ENCODE results near the gene TOMM5.

TOMM5 gene

DNA sequence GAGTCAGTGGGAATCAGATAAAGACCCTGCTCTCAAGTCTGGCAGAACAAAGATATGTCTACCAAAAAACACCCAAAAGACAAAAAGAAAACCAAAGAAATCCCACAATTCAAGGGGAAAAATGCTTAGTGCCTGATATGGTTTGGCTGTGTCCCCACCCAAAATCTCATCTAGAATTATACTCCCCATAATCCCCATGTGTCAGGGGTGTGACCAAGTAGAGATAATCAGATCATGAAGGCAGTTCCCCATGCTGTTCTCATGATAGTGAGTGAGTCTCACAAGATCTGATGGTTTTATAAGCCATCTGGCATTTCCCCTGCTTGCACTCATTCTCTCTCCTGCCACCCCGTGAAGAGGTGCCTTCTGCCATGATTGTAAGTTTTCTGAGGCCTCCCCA lies 29.6 kb downstream of the TOMM5 start:
- no peak overlapping the region for H3K9ac ChIP-seq (ENCODE audit: low read length in 2 of 2)
- peaks cover 2% of the 10 kb centered on the region for H3K4me1 ChIP-seq (ENCODE audit: control insufficient read depth, insufficient read depth, low read length)

DNA sequence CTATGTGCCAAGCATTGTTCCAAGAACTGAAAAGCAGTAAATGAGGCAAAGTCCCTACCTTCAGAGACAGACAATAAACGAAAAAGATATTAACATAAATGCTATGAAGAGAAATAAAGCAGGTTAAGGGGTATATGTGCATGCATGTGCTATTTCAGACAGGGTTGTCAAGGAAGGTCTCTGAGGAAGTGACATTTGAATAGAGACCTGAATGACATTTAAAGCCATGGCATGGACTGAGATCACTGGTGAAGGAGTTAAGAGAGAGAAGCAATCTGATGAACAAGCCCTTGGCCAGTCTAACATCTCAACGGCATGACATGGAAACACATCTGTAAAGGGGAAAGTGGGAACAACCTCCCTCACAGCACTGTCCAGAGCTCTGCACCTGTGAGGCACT lies 30.7 kb downstream of the TOMM5 start:
- Histone ChIP-seq H3K36me3 (ENCODE audit: control insufficient read depth in 2 of 2, insufficient read depth in 2 of 2, low read length in 2 of 2) (peaks cover 0 to 3% of the 10 kb centered on the region in 2 donors), H3K4me1 (ENCODE audit: control insufficient read depth, insufficient read depth, low read length) (peaks cover 2% of the 10 kb centered on the region), H3K9ac (ENCODE audit: low read length in 2 of 2) (no peak overlapping the region), H3K27ac (ENCODE audit: low read length) (no peak overlapping the region), H3K4me3 (ENCODE audit: low read length in 2 of 2) (no peak overlapping the region), H3K27me3 (ENCODE audit: control insufficient read depth in 1 of 2, insufficient read depth in 2 of 2, low read length in 2 of 2) (no peaks in the 10 kb centered on the region), H3K9me3 (ENCODE audit: control insufficient read depth in 2 of 2, low read length in 2 of 2) (no peaks in the 10 kb centered on the region)

More for the DNA sequence above, 29.6 kb downstream of the TOMM5 start:
- no peaks in the 10 kb centered on the region for H3K9me3 ChIP-seq (ENCODE audit: control insufficient read depth in 2 of 2, low read length in 2 of 2)
- H3K27me3 ChIP-seq (ENCODE audit: control insufficient read depth in 1 of 2, insufficient read depth in 2 of 2, low read length in 2 of 2): no peaks in the 10 kb centered on the region
- H3K27ac ChIP-seq (ENCODE audit: low read length): no peak overlapping the region
- peaks cover 0 to 3% of the 10 kb centered on the region in 2 donors for H3K36me3 ChIP-seq (ENCODE audit: control insufficient read depth in 2 of 2, insufficient read depth in 2 of 2, low read length in 2 of 2)
- no peak overlapping the region for H3K4me3 ChIP-seq (ENCODE audit: low read length in 2 of 2)

DNA sequence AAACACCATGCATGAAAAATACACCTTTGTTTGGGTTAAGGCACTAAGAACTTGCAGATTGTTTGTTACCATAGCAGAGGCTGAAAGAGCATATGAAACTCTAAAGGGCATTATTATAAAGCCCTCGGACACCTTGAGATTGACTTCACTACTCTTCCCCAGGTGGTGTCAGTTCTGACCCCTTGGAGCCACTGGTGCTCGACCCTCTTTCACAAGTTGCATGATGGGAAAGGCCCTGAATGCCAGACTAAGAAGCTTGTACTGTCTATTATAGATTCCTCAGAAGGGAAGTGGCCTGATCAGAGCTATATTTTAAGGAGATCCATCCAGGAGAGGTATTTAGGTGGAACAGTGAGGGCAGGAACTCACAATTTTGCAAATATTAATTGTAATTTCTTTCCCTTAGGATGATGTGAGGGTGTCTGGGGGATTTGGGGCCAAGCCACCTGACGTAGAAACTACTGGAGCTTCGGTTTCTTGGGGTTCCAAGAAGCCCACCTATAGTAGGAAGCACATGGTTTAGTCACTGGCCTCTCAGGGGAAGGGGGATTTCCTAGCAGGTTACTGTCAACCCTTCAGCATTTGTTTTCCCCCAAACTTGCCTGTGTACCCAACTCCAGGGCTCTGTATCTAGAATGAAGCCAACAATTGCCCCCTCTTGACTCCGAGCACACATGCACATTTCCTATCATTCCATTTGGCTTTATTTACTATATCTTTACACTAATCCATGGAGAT lies 32.4 kb downstream of the TOMM5 start:
- no peaks in the 10 kb centered on the region for H3K27me3 ChIP-seq (ENCODE audit: control insufficient read depth in 1 of 2, insufficient read depth in 2 of 2, low read length in 2 of 2)
- no peaks in the 10 kb centered on the region for H3K4me1 ChIP-seq (ENCODE audit: control insufficient read depth, insufficient read depth, low read length)
- H3K36me3 ChIP-seq (ENCODE audit: control insufficient read depth in 2 of 2, insufficient read depth in 2 of 2, low read length in 2 of 2): peaks cover 0 to 3% of the 10 kb centered on the region in 2 donors
- H3K4me3 ChIP-seq (ENCODE audit: low read length in 2 of 2): no peak overlapping the region
- H3K9ac ChIP-seq (ENCODE audit: low read length in 2 of 2): no peak overlapping the region
- H3K27ac ChIP-seq (ENCODE audit: low read length): no peak overlapping the region
- H3K9me3 ChIP-seq (ENCODE audit: control insufficient read depth in 2 of 2, low read length in 2 of 2): no peaks in the 10 kb centered on the region

DNA sequence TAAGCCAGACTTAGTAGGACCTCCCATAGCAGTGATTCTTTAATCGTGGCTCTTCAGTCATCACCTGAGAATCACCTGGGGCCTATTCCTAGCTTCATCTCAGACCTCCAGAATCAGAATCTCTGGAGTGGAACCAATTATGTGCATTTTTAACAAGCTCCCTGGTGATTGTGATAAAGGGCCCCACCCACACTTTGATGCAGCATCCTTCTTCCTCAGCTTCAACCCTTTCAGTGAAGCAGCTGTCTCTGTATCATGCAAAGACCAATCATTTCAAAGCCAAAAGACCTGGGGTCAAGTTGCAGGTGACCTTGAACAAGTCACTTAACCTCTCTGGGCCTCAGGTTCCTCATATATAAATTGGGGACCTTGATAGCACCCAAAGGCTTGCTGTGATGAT lies 33.3 kb downstream of the TOMM5 start:
- Histone ChIP-seq H3K27ac (ENCODE audit: low read length) (no peak overlapping the region), H3K9ac (ENCODE audit: low read length in 2 of 2) (no peak overlapping the region), H3K4me3 (ENCODE audit: low read length in 2 of 2) (no peak overlapping the region), H3K9me3 (ENCODE audit: control insufficient read depth in 2 of 2, low read length in 2 of 2) (no peaks in the 10 kb centered on the region), H3K4me1 (ENCODE audit: control insufficient read depth, insufficient read depth, low read length) (no peaks in the 10 kb centered on the region), H3K27me3 (ENCODE audit: control insufficient read depth in 1 of 2, insufficient read depth in 2 of 2, low read length in 2 of 2) (no peaks in the 10 kb centered on the region), H3K36me3 (ENCODE audit: control insufficient read depth in 2 of 2, insufficient read depth in 2 of 2, low read length in 2 of 2) (peaks cover 0 to 3% of the 10 kb centered on the region in 2 donors)

DNA sequence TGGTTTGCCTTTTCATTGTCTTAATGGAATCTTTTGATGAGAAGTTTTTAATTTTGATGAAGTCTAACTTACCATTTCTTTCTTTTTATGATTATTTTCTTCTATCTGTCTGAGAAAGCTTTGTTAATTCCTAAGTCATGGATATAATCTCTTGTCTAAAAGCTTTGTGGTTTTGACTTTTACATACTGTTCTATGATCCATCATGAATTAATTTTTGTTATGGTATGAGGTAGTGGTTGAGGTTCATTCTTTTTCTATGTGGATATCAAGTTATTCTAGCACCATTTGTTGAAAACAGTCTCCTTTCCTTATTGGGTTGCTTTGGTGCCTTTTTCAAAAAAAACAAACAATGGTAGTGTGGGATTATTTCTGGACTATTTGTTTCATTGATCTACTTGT lies 36.6 kb downstream of the TOMM5 start:
- Histone ChIP-seq H3K27ac (ENCODE audit: low read length) (no peak overlapping the region), H3K27me3 (ENCODE audit: control insufficient read depth in 1 of 2, insufficient read depth in 2 of 2, low read length in 2 of 2) (no peaks in the 10 kb centered on the region)

DNA sequence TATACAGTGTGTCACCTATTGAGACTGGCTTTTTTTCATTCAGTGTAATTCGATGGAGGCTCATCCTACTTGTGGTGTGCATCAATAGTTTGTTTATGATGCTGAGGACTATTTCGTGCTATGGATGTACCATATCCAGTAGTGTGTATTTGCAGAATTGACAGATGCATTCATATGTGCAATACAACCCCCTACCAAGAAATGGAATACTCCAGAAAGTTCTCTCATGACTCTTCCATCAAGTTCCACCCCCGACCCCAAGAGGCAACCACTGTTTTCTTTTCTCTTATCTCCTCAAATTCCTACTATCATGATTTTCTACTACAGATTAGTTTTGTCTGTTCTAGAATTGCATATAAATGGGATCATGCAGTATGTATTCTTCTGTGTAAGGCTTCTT lies 38.1 kb downstream of the TOMM5 start:
- H3K27ac ChIP-seq (ENCODE audit: low read length): no peak overlapping the region
- no peaks in the 10 kb centered on the region for H3K4me1 ChIP-seq (ENCODE audit: control insufficient read depth, insufficient read depth, low read length)
- H3K9me3 ChIP-seq (ENCODE audit: control insufficient read depth in 2 of 2, low read length in 2 of 2): no peaks in the 10 kb centered on the region
- no peaks in the 10 kb centered on the region for H3K36me3 ChIP-seq (ENCODE audit: control insufficient read depth in 2 of 2, insufficient read depth in 2 of 2, low read length in 2 of 2)
- H3K27me3 ChIP-seq (ENCODE audit: control insufficient read depth in 1 of 2, insufficient read depth in 2 of 2, low read length in 2 of 2): no peaks in the 10 kb centered on the region
- no peak overlapping the region for H3K9ac ChIP-seq (ENCODE audit: low read length in 2 of 2)
- H3K4me3 ChIP-seq (ENCODE audit: low read length in 2 of 2): no peak overlapping the region

More for the DNA sequence above, 36.6 kb downstream of the TOMM5 start:
- Histone ChIP-seq H3K9ac (ENCODE audit: low read length in 2 of 2) (no peak overlapping the region), H3K36me3 (ENCODE audit: control insufficient read depth in 2 of 2, insufficient read depth in 2 of 2, low read length in 2 of 2) (peaks cover 0 to 3% of the 10 kb centered on the region in 2 donors), H3K4me1 (ENCODE audit: control insufficient read depth, insufficient read depth, low read length) (no peaks in the 10 kb centered on the region), H3K9me3 (ENCODE audit: control insufficient read depth in 2 of 2, low read length in 2 of 2) (no peaks in the 10 kb centered on the region), H3K4me3 (ENCODE audit: low read length in 2 of 2) (no peak overlapping the region)

DNA sequence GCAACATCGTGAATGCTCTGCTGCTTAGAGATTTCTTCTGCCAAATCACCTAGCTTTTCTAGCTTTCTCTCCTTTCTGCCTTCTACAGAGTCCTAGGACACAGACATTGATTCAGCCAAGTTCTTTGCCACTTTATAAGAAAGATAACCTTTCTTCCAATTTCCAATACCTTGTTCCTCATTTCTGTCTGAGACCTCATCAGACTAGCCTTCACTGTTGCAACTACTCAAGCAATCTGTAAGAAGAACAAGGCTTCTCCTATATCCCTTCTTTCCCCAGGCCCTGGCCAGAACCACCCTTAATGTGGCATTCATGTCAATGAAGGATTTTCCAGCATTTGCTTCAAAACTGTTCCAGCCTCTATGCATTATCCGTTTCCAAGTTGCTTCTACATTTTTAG lies 40.5 kb downstream of the TOMM5 start:
- Histone ChIP-seq H3K36me3 (ENCODE audit: control insufficient read depth in 2 of 2, insufficient read depth in 2 of 2, low read length in 2 of 2) (no peaks in the 10 kb centered on the region), H3K4me3 (ENCODE audit: low read length in 2 of 2) (no peak overlapping the region), H3K4me1 (ENCODE audit: control insufficient read depth, insufficient read depth, low read length) (no peaks in the 10 kb centered on the region), H3K27ac (ENCODE audit: low read length) (no peak overlapping the region), H3K9me3 (ENCODE audit: control insufficient read depth in 2 of 2, low read length in 2 of 2) (no peaks in the 10 kb centered on the region), H3K27me3 (ENCODE audit: control insufficient read depth in 1 of 2, insufficient read depth in 2 of 2, low read length in 2 of 2) (no peaks in the 10 kb centered on the region), H3K9ac (ENCODE audit: low read length in 2 of 2) (no peak overlapping the region)

DNA sequence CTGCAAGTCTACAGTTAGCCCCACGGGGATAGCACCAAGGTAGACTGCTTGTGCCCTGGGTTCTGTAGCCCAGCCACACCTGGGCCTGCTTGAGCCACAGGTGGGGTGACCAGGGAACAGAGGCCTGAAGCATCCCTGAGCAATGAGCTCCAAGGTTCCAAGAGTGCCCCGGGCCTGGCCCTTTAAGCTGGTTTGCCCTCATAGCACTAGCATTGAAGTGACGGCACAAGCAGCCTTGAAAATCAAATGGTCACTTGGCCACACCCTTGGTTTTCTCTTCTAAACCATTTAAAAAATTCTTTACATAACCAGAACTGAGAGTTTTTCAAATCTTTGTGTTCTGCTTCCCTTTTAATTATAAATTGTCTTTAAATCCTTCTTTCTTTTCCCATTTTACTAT lies 40.9 kb downstream of the TOMM5 start:
- no peak overlapping the region for H3K9ac ChIP-seq (ENCODE audit: low read length in 2 of 2)
- no peaks in the 10 kb centered on the region for H3K4me1 ChIP-seq (ENCODE audit: control insufficient read depth, insufficient read depth, low read length)
- H3K9me3 ChIP-seq (ENCODE audit: control insufficient read depth in 2 of 2, low read length in 2 of 2): no peaks in the 10 kb centered on the region
- H3K4me3 ChIP-seq (ENCODE audit: low read length in 2 of 2): no peak overlapping the region
- H3K27ac ChIP-seq (ENCODE audit: low read length): no peak overlapping the region
- H3K36me3 ChIP-seq (ENCODE audit: control insufficient read depth in 2 of 2, insufficient read depth in 2 of 2, low read length in 2 of 2): no peaks in the 10 kb centered on the region
- H3K27me3 ChIP-seq (ENCODE audit: control insufficient read depth in 1 of 2, insufficient read depth in 2 of 2, low read length in 2 of 2): no peaks in the 10 kb centered on the region

DNA sequence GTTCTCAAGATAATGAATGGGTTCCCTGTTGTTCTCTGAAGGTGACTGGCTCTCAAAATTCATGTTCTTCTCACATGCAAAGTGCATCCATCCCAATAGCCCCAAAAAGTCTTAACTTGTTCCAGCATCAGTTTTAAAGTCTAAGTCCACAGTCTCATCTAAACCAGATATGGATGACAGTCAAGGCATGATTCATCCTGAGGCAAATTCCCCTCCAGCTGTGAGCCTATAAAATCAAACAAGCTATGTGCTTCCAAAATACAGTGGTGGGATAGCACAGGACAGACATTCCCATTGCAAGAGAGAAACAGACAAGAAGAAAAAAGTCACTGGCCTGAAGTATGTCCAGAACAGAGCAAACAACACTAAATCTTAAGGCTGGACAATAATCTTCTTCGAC lies 41.6 kb downstream of the TOMM5 start:
- Histone ChIP-seq H3K27ac (ENCODE audit: low read length) (no peak overlapping the region), H3K36me3 (ENCODE audit: control insufficient read depth in 2 of 2, insufficient read depth in 2 of 2, low read length in 2 of 2) (no peaks in the 10 kb centered on the region), H3K4me1 (ENCODE audit: control insufficient read depth, insufficient read depth, low read length) (no peaks in the 10 kb centered on the region), H3K27me3 (ENCODE audit: control insufficient read depth in 1 of 2, insufficient read depth in 2 of 2, low read length in 2 of 2) (no peaks in the 10 kb centered on the region), H3K9ac (ENCODE audit: low read length in 2 of 2) (no peak overlapping the region), H3K9me3 (ENCODE audit: control insufficient read depth in 2 of 2, low read length in 2 of 2) (no peaks in the 10 kb centered on the region), H3K4me3 (ENCODE audit: low read length in 2 of 2) (no peak overlapping the region)

DNA sequence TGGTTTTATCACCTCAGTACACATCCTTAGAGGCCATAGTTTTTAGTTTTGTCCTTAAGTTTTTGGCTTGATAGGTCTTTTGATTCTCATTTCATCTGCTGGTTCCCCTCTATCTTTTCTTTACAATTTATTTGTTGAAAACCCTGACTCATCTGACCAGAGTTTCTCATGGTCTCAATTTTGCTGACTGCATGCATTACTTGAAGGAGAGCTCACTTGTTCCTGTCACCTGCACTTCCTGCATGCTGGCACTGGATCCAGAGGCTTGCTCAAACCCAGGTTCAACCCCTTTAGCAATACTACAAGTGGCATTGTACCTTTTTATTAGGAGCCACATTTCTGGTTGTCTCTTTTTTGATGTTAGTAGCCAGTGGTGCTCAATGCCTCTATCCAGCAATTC lies 42.9 kb downstream of the TOMM5 start:
- H3K9ac ChIP-seq (ENCODE audit: low read length in 2 of 2): no peak overlapping the region
- no peaks in the 10 kb centered on the region for H3K9me3 ChIP-seq (ENCODE audit: control insufficient read depth in 2 of 2, low read length in 2 of 2)
- no peaks in the 10 kb centered on the region for H3K4me1 ChIP-seq (ENCODE audit: control insufficient read depth, insufficient read depth, low read length)
- no peaks in the 10 kb centered on the region for H3K27me3 ChIP-seq (ENCODE audit: control insufficient read depth in 1 of 2, insufficient read depth in 2 of 2, low read length in 2 of 2)
- no peak overlapping the region for H3K4me3 ChIP-seq (ENCODE audit: low read length in 2 of 2)
- H3K27ac ChIP-seq (ENCODE audit: low read length): no peak overlapping the region
- no peaks in the 10 kb centered on the region for H3K36me3 ChIP-seq (ENCODE audit: control insufficient read depth in 2 of 2, insufficient read depth in 2 of 2, low read length in 2 of 2)

DNA sequence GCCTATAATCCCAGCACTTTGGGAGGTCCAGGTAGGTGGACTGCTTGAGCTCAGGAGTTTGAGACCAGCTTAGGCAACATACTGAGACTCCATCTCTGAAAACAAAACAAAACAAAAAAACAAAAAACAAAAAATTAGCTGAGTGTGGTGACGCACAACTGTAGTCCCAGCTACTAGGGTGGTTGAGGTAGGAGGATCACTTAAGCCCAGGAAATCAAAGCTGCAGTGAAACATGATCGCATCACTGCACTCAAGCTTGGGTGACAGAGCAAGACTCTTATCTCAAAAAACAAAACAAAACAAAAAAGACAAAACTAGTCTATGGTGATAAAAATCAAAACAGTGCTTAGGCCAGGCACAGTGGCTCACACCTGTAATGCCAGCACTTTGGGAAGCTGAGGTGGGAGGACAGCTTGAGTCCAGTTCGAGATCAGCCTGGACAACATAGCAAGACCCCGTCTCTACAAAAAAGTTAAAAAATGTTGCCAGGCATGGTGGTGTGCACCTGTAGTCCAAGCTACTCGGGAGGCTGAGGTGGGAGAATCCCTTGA lies 45.0 kb downstream of the TOMM5 start:
- H3K9ac ChIP-seq (ENCODE audit: low read length in 2 of 2): no peak overlapping the region

More for the DNA sequence above, 45.0 kb downstream of the TOMM5 start:
- Histone ChIP-seq H3K4me3 (ENCODE audit: low read length in 2 of 2) (no peak overlapping the region), H3K36me3 (ENCODE audit: control insufficient read depth in 2 of 2, insufficient read depth in 2 of 2, low read length in 2 of 2) (no peaks in the 10 kb centered on the region), H3K9me3 (ENCODE audit: control insufficient read depth in 2 of 2, low read length in 2 of 2) (no peaks in the 10 kb centered on the region), H3K27ac (ENCODE audit: low read length) (no peak overlapping the region), H3K4me1 (ENCODE audit: control insufficient read depth, insufficient read depth, low read length) (no peaks in the 10 kb centered on the region), H3K27me3 (ENCODE audit: control insufficient read depth in 1 of 2, insufficient read depth in 2 of 2, low read length in 2 of 2) (no peaks in the 10 kb centered on the region)
